ENCODE data around the gene RIC1. TPM values are rescaled to one million over a fixed set of nuclear protein-coding genes. Genes with fewer than 3 reads are reported as not detected.

The RIC1 gene
- total and polyA plus RNA-seq, 9 of the 15 experiments (the other 6 are each of a cell fraction or from before 2014, with no cell fraction given): 3.2 to 25.8 (median 15.0) TPM

GRCh38 chr9:5798581-5798980 is 169.7 kb downstream of the RIC1 start:
- Histone ChIP-seq H4K20me1 (replicated peaks; ENCODE audit: control insufficient read depth, insufficient read depth, low read length) (no peaks in the 10 kb centered on the region), H3K27me3 (ENCODE audit: control insufficient read depth in 2 of 2, insufficient read depth in 2 of 2, low read length in 2 of 2) (no peaks in the 10 kb centered on the region), H3K27ac (ENCODE audit: extremely low read depth, low read depth, low read length) (no peak overlapping the region), H2AFZ (ENCODE audit: low read depth, low read length) (no peak overlapping the region), H3K9me1 (ENCODE audit: control insufficient read depth, insufficient read depth, low read length) (no peaks in the 10 kb centered on the region), H3K9me3 (replicated peaks; ENCODE audit: control insufficient read depth, insufficient read depth, low read depth, low read length) (no peaks in the 10 kb centered on the region), H3K36me3 (ENCODE audit: control insufficient read depth, insufficient read depth, low read length) (peaks cover 40% of the 10 kb centered on the region; the same call in 2 of the 3 replicates), H3K9ac (ENCODE audit: insufficient read depth in 1 of 2, low read depth in 2 of 2, low read length in 2 of 2) (no peak overlapping the region), H3K4me3 (no peak overlapping the region), H3K4me1 (replicated peaks in 1 of 2; ENCODE audit: control insufficient read depth in 2 of 2, insufficient read depth in 2 of 2, low read length in 2 of 2) (no peaks in the 10 kb centered on the region), H3K4me2 (ENCODE audit: insufficient read depth, low read length) (no peak overlapping the region), H3K79me2 (ENCODE audit: control insufficient read depth, insufficient read depth, low read length) (no peaks in the 10 kb centered on the region)
- intact Hi-C loops (cut with micrococcal nuclease): loop anchor here (5.0 kb wide), 2 partner anchors 79 to 254 kb away; no protein-coding TSS in a partner anchor
- FAIRE-seq (no peak), DNase-seq (ENCODE audit: extremely low read depth in 1 of 4, low spot score in 3 of 4) (no peak), ATAC-seq (no peak)
- ChIA-PET CTCF (ENCODE audit: low intra/inter-chr PET ratio) (interaction anchor here (1.7 kb wide), 1 partner anchor 101 kb away, joined by 4 read pairs; no protein-coding TSS in a partner anchor), POLR2A (no interaction called here)
- BruUV-seq (replicated peaks): no TSS peak
- in situ Hi-C loops (cut with MboI): no loop called here
- TF ChIP-seq CTCF (IDR thresholded peaks at IDR 0.05 in 2 of 3, conservative IDR thresholded peaks at IDR 0.05 in 1 of 3; ENCODE audit: insufficient read depth in 2 of 3, low read depth in 1 of 3, low read length in 3 of 3): no peak
- no peak for TF ChIP-seq HEY1 (CRISPR knock-in tag; IDR thresholded peaks at IDR 0.05; ENCODE audit: borderline replicate concordance)
- TF ChIP-seq NFE2L1 (tag; IDR thresholded peaks at IDR 0.05; ENCODE audit: borderline replicate concordance, low read depth): no peak
- TF ChIP-seq PURB (CRISPR knock-in tag; IDR thresholded peaks at IDR 0.05; ENCODE audit: low read depth): no peak
- TF ChIP-seq FUS (optimal IDR thresholded peaks at IDR 0.05; ENCODE audit: low read depth, low read length): no peak
- TF ChIP-seq SMAD1 (IDR thresholded peaks at IDR 0.05; ENCODE audit: low read depth, low read length, partially characterized antibody): no peak
- 31% methylated on average over 2 of the region's 2 CpGs for WGBS (ENCODE audit: insufficient coverage, low coverage, missing lambda C conversion rate)
